Astrocyte of the spinal cord (primary cell): ENCODE data around the gene METTL1.

Experiments used
- DNase-seq: peaks from one replicate; pipeline ENCODE4 v3.0.0; 2011; ENCODE audit warnings: low read depth, low spot score
- H3K4me3 ChIP-seq: 2 replicates; pipeline ENCODE4 v1.5.1; 2011; ENCODE audit warnings: low read depth, mild to moderate bottlenecking, low read length, moderate library complexity
- in situ Hi-C: cut with HindIII; loops from 2 replicates; pipeline ENCODE4 v1.10.0; 2017; ENCODE audit warnings: low sequenced_read_pairs
- TF ChIP-seq, protein P1 (sequence below): IDR thresholded peaks from 2 replicates; pipeline ENCODE4 v1.5.1; 2012; ENCODE audit warnings: low read depth, mild to moderate bottlenecking, low read length, inconsistent platforms

Gene METTL1

GRCh38 chr12:57781801-57782200 is 9.9 kb upstream of the METTL1 start:
- no peak for DNase-seq
- TF ChIP-seq, protein P1, sequence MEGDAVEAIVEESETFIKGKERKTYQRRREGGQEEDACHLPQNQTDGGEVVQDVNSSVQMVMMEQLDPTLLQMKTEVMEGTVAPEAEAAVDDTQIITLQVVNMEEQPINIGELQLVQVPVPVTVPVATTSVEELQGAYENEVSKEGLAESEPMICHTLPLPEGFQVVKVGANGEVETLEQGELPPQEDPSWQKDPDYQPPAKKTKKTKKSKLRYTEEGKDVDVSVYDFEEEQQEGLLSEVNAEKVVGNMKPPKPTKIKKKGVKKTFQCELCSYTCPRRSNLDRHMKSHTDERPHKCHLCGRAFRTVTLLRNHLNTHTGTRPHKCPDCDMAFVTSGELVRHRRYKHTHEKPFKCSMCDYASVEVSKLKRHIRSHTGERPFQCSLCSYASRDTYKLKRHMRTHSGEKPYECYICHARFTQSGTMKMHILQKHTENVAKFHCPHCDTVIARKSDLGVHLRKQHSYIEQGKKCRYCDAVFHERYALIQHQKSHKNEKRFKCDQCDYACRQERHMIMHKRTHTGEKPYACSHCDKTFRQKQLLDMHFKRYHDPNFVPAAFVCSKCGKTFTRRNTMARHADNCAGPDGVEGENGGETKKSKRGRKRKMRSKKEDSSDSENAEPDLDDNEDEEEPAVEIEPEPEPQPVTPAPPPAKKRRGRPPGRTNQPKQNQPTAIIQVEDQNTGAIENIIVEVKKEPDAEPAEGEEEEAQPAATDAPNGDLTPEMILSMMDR: no peak
- in situ Hi-C loops: no loop called here
- no peak overlapping the region for H3K4me3 ChIP-seq

DNA sequence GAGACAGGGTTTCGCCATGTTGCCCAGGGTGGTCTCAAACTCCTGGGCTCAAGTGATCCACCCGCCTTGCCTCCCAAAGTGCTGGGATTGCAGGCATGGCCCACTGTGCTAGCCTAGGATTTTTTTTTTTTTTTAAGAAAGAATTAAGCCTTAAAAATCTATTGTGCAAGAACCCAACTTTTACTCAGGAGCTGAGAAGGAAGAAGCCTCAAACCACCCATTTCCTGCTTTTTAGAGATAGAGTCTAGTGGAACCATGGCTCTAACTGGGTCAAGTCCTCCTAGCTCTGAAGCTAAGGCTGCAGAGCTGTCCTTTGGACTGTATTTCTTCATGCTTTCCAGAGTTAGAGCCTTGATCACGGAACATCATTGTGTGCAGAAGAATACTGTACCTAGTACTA is 9.3 kb upstream of the METTL1 start:
- TF ChIP-seq, protein P1: no peak
- no peak for DNase-seq
- H3K4me3 ChIP-seq: no peak overlapping the region
- in situ Hi-C loops: no loop called here

GRCh38 chr12:57780284-57780897 is 8.5 kb upstream of the METTL1 start:
- TF ChIP-seq, protein P1: no peak
- no peak for DNase-seq
- H3K4me3 ChIP-seq: no peak overlapping the region
- in situ Hi-C loops: no loop called here

DNA sequence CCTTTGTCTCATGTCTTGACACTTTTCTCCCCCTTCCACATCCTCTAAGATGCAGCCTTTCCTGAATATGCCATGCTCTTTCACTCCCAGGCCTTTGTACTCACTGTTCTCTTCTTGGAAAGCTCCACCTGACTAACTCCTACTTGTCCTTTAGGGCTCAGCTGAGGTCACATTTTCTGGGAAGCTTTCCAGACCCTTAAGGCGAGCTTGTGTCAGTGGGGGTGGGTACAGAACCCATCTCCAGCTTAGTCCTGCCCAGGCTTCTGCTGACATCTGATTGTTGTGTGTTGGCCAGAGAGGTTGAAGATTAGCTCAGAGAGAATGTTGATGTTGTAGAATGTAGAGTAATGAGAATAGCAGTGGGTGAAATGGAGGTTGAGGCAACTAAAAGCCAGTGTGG is 7.8 kb upstream of the METTL1 start:
- in situ Hi-C loops: no loop called here
- TF ChIP-seq, protein P1: no peak
- no peak for DNase-seq
- no peak overlapping the region for H3K4me3 ChIP-seq

DNA sequence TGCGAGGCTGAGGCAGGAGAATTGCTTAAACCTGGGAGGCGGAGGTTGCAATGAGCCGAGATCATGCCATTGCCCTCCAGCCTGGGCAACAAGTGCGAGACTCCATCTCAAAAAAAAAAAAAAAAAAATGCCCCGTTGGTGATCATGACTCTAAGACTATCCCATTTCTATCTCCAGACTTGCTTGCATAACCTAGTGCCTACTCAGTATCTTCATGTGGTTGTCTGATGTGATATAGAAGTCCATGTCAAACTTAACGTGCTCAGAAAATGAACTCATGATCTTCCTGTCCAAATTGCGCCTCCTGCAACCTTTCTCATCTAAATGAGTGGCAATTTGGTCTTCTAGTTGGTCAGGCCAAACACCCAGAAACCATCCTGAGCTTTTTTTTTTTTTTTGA is 6.0 kb upstream of the METTL1 start:
- no peak for DNase-seq
- in situ Hi-C loops: no loop called here
- TF ChIP-seq, protein P1: no peak

DNA sequence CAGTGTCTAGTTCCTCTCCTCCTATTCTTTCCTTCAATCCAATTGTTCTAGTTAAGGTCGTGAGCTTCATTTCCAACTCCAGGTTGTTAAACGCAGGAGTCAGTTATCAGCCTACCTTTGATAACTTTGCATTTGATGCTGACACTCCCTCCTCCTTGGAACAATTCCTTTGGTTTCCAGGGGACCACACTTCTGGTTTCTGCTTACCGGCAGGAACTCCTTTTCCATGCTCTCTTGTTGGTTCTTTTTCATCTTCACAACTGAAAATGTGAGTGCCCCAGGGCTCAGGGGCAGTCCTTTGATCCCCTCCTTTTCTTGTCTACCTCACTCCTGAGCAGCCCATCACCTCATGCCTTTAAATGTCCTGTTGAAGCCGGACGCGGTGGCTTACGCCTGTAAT is 5.5 kb upstream of the METTL1 start:
- in situ Hi-C loops: no loop called here
- TF ChIP-seq, protein P1: no peak

More for the DNA sequence above, 6.0 kb upstream of the METTL1 start:
- H3K4me3 ChIP-seq: no peak overlapping the region

GRCh38 chr12:57776247-57776587 is 4.3 kb upstream of the METTL1 start:
- TF ChIP-seq, protein P1: no peak
- no peak overlapping the region for H3K4me3 ChIP-seq
- in situ Hi-C loops: no loop called here
- DNase-seq: no peak

More for the DNA sequence above, 5.5 kb upstream of the METTL1 start:
- no peak for DNase-seq
- H3K4me3 ChIP-seq: no peak overlapping the region
